GM19035 (cell line): ENCODE data around the gene PIGU.
"Not testable (repeated sequence)": the region's sequence is repeated elsewhere in the genome, so short reads cannot be mapped to it uniquely, and the experiment has no call there.

Source experiments
- ATAC-seq: cut with Tn5 transposase; IDR thresholded peaks from one replicate; pipeline ENCODE4 v1.9.1; 2021; ENCODE audit not compliant: unreplicated experiment

PIGU gene

GRCh38 chr20:34536798-34537394 lies 140.0 kb downstream of the PIGU start:
- ATAC-seq, result no peak

- no peak for ATAC-seq
Observed at GRCh38 chr20:34535857-34536256, 141.0 kb downstream of the PIGU start.

- ATAC-seq, result no peak
Observed at GRCh38 chr20:34535301-34535840, 141.5 kb downstream of the PIGU start.

- no peak for ATAC-seq
Observed at GRCh38 chr20:34534391-34535165, 142.3 kb downstream of the PIGU start.

- ATAC-seq, result no peak
Observed at GRCh38 chr20:34532756-34533155, 144.1 kb downstream of the PIGU start.

- ATAC-seq, result no peak
Observed at GRCh38 chr20:34532320-34532719, 144.6 kb downstream of the PIGU start.

GRCh38 chr20:34531608-34532265 lies 145.2 kb downstream of the PIGU start:
- no peak for ATAC-seq

GRCh38 chr20:34530342-34530741 lies 146.6 kb downstream of the PIGU start:
- ATAC-seq, result no peak

GRCh38 chr20:34529742-34530141 lies 147.2 kb downstream of the PIGU start:
- ATAC-seq, result no peak

GRCh38 chr20:34528921-34529297 lies 148.0 kb downstream of the PIGU start:
- ATAC-seq, result no peak

- ATAC-seq, result no peak
Observed at GRCh38 chr20:34527016-34527415, 149.9 kb downstream of the PIGU start.

- no peak for ATAC-seq
Observed at GRCh38 chr20:34526466-34526865, 150.4 kb downstream of the PIGU start.

GRCh38 chr20:34525709-34526416 lies 151.0 kb downstream of the PIGU start:
- no peak for ATAC-seq

- ATAC-seq, result no peak
Observed at GRCh38 chr20:34525342-34525708, 151.6 kb downstream of the PIGU start.

- ATAC-seq, result no peak
Observed at GRCh38 chr20:34524426-34524825, 152.5 kb downstream of the PIGU start.

GRCh38 chr20:34522969-34523871 lies 153.7 kb downstream of the PIGU start:
- ATAC-seq, result no peak

- not testable (repeated sequence) for ATAC-seq
Observed at GRCh38 chr20:34519841-34520240, 157.1 kb downstream of the PIGU start.

- ATAC-seq, result not testable (repeated sequence)
Observed at GRCh38 chr20:34518863-34519262, 158.0 kb downstream of the PIGU start.

GRCh38 chr20:34517114-34517505 lies 159.8 kb downstream of the PIGU start:
- no peak for ATAC-seq
